ENCODE data around the gene DPM1.

Gene DPM1

DNA sequence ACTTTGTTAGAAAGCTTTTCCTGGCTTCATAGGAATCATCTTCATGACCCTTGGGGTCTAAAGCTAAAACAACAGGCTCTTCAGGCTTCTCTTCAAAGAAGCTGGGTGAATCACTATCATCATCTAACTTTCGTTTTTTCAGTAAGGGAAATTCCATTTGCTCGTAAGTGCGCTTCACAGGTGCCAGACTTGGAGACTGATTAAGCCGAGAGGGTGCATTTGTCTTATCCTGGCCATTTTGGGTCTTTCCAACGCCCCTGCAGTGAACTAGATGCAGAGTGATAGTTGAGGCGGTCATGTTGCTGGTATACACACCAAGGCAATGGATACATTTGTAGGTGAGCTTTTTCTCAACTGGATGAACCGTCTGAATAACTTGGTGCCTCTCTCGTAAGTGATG is 65.9 kb downstream of the DPM1 start:
- DNase-seq: no peak

- DNase-seq: no peak
Measured at GRCh38 chr20:50891138-50891537, 67.2 kb downstream of the DPM1 start.

GRCh38 chr20:50887576-50887975 is 70.8 kb downstream of the DPM1 start:
- no peak for DNase-seq

- DNase-seq: peak; percentile 6
Measured at GRCh38 chr20:50886184-50886790, 72.0 kb downstream of the DPM1 start.

DNA sequence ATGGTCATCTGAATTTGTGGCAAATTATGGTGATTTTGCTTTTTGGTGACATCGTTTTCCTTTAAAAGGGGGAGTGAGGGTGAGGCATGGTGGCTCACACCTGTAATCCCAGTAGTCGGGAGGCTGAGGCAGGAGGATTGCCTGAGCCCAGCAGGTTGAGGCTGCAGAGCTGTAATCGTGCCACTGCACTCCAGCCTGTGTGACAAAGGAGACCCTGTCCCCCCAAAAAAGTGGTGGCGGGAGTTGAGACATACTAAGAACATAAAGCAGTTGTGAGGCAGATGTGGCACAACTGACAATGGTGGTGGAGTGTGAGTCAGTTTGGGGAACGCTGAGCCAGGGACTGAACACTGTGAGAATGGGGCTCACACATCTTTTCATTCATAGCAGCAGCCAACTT is 72.6 kb downstream of the DPM1 start:
- DNase-seq: no peak

DNA sequence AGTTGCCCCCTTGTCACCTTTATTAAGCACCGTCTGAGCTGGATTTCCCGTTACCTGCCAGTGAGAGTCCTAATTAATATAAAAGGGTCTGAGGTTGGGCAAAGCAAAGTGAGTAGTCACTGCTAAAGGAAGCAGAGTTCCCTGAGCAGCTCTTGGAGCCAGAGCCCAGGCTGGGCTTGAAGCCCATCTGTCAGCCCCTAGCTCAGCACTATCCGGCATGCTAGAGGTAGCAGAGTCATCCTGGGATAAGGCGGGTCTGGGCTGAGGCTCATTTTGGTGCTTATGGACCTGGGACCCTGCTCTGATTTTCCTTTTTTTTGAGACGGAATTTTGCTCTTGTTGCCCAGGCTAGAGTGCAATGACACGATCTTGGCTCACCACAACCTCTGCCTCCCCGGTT is 73.3 kb downstream of the DPM1 start:
- no peak for DNase-seq

All from DMS79 (cell line).